Esophagus squamous epithelium (tissue), 5 donors: ENCODE measurements around the gene PKP3. TPM values are rescaled to one million over a fixed set of nuclear protein-coding genes. Genes with fewer than 3 reads are reported as not detected.

Source experiments
- DNase-seq: peaks from one replicate; lab custom pipeline; 2025; lab: John Stamatoyannopoulos, UW
- H3K27ac ChIP-seq, 4 donors: fragments of 200-600 bp; sonication (generic); one replicate each; pipeline ENCODE4 v1.5.1; 2016 to 2019; ENCODE audit warnings: mild to moderate bottlenecking in 1 of 4
- H3K27me3 ChIP-seq, 4 donors: fragments of 200-600 bp; sonication (generic); 1 replicate in 3 of 4; 2 replicates in 1 of 4; pipeline versions ENCODE4 v1.5.1 to v1.6.0; 2017 to 2021; ENCODE audit warnings: antibody characterized with exemption in 1 of 4
- H3K36me3 ChIP-seq, 3 donors: fragments of 200-600 bp; sonication (generic); one replicate each; pipeline ENCODE4 v1.5.1; 2016 to 2019
- H3K4me1 ChIP-seq, 3 donors: fragments of 200-600 bp; sonication (generic); one replicate each; pipeline ENCODE4 v1.5.1; 2017 to 2019
- H3K4me3 ChIP-seq, 4 donors: fragments of 200-600 bp; sonication (generic); 1 replicate in 3 of 4; 2 replicates in 1 of 4; pipeline ENCODE4 v1.5.1; 2016 to 2019; ENCODE audit warnings: mild to moderate bottlenecking in 2 of 4, moderate library complexity in 1 of 4
- H3K9me3 ChIP-seq, 3 donors: fragments of 200-600 bp; sonication (generic); one replicate each; pipeline ENCODE4 v1.5.1; 2016 to 2019
- POLR2A ChIP-seq, 4 donors: fragments of 450-650 bp; IDR thresholded peaks; one replicate each; pipeline ENCODE4 v1.6.1; 2017; ENCODE audit warnings: antibody characterized with exemption in 4 of 4, mild to moderate bottlenecking in 4 of 4, moderate library complexity in 3 of 4
- WGBS, 2 donors: methylation state at CpG; one replicate each; pipeline ENCODE4 v1.1.5; 2018; 5-methylcytosine and 5-hydroxymethylcytosine counted together
- intact Hi-C: fragments of 100-400 bp; cut with DNase I; formaldehyde crosslinking; loops from one replicate; pipeline ENCODE4 v1.15.0; 2022
- small RNA-seq, 4 donors: library from RNA; depleted of rRNA; stranded (forward); fragments of <200 nt; gene quantifications; one replicate each; pipeline ENCODE3, GENCODE V24; 2016
- total RNA-seq, 4 donors: library from RNA; depleted of rRNA; stranded (reverse); fragments of >200 nt; gene quantifications; one replicate each; pipeline ENCODE4 v1.1.0, GENCODE V29; 2016
- TF ChIP-seq, protein P1 (sequence below), 6 experiments: fragments of 450-650 bp in 4 of 6; fragments of 200-600 bp in 2 of 6; sonication (generic) in 2 of 6; IDR thresholded peaks; one replicate each; pipeline ENCODE4 v1.5.1; 2016 to 2019; ENCODE audit warnings: antibody characterized with exemption in 6 of 6, mild to moderate bottlenecking in 4 of 6, moderate library complexity in 4 of 6
- donor health status: DM: yes; HTN: yes; CAD: no.

PKP3 gene
- total RNA-seq, 4 donors from 2014 or later, result 314 to 1,016 (median 520) TPM

- no peak overlapping the region for H3K27ac ChIP-seq
Measured at GRCh38 chr11:454043-454442, 60.0 kb downstream of the PKP3 start.

More at GRCh38 chr11:454043-454442, 60.0 kb downstream of the PKP3 start:
- Histone ChIP-seq H3K4me3 (no peak overlapping the region), H3K36me3 (peaks cover 0 to 49% (median 0%) of the 10 kb centered on the region in 3 donors), H3K9me3 (no peaks in the 10 kb centered on the region), H3K4me1 (peaks cover 19 to 35% (median 21%) of the 10 kb centered on the region in 3 donors), H3K27me3 (no peaks in the 10 kb centered on the region)
- WGBS, 2 donors, result 84 to 92% methylated on average over 8 to 9 of the region's 9 CpGs
- no peak for DNase-seq
- intact Hi-C loops, result no loop called here
- TF ChIP-seq POLR2A (IDR thresholded peaks at IDR 0.05), result no peak
- TF ChIP-seq, protein P1, sequence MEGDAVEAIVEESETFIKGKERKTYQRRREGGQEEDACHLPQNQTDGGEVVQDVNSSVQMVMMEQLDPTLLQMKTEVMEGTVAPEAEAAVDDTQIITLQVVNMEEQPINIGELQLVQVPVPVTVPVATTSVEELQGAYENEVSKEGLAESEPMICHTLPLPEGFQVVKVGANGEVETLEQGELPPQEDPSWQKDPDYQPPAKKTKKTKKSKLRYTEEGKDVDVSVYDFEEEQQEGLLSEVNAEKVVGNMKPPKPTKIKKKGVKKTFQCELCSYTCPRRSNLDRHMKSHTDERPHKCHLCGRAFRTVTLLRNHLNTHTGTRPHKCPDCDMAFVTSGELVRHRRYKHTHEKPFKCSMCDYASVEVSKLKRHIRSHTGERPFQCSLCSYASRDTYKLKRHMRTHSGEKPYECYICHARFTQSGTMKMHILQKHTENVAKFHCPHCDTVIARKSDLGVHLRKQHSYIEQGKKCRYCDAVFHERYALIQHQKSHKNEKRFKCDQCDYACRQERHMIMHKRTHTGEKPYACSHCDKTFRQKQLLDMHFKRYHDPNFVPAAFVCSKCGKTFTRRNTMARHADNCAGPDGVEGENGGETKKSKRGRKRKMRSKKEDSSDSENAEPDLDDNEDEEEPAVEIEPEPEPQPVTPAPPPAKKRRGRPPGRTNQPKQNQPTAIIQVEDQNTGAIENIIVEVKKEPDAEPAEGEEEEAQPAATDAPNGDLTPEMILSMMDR (IDR thresholded peaks at IDR 0.05), result no peak

Small RNA genes lying within 50 kb of the gene (small RNA-seq; reads per million reads assigned to genes)
- 0 to 0.27 (median 0) reads per million in 4 donors for gene RN7SL838P

Other genes starting within 250 kb of the PKP3 start
- gene SCGB1C1, start 201.1 kb upstream of the PKP3 start, total RNA-seq, result not detected
- gene BET1L, start 186.8 kb upstream of the PKP3 start, total RNA-seq, result 10 to 100 TPM; 16.3 to 24.8 (median 17.1) TPM
- 10 to 100 TPM; 48.3 to 71.1 (median 60.2) TPM for gene RIC8A, start 186.5 kb upstream of the PKP3 start, total RNA-seq
- gene SIRT3, start 157.9 kb upstream of the PKP3 start, total RNA-seq, result 1 to 10 TPM; 2.5 to 8.3 (median 6.1) TPM
- 100 to 1,000 TPM in 2 of 4 donors, 10 to 100 TPM in 2; 46.4 to 116 (median 105) TPM for gene PSMD13, start 157.2 kb upstream of the PKP3 start, total RNA-seq
- gene NLRP6, start 115.8 kb upstream of the PKP3 start, total RNA-seq, result 1 to 10 TPM in 1 of 4 donors, under 1 TPM in 1, not detected in 2; 0.75 to 1.3 TPM
- gene PGGHG, start 105.1 kb upstream of the PKP3 start, total RNA-seq, result 10 to 100 TPM in 1 of 4 donors, 1 to 10 TPM in 3; 5.3 to 15.3 (median 5.9) TPM
- gene IFITM5, start 94.7 kb upstream of the PKP3 start, total RNA-seq, result not detected
- 10 to 100 TPM; 14.4 to 67.5 (median 50.3) TPM for gene IFITM2, start 86.4 kb upstream of the PKP3 start, total RNA-seq
- gene IFITM1, start 80.2 kb upstream of the PKP3 start, total RNA-seq, result 100 to 1,000 TPM in 1 of 4 donors, 10 to 100 TPM in 3; 26.3 to 133 (median 60.0) TPM
- gene IFITM3, start 73.3 kb upstream of the PKP3 start, total RNA-seq, result 100 to 1,000 TPM in 2 of 4 donors, 10 to 100 TPM in 2; 45.3 to 159 (median 113) TPM
- 1 to 10 TPM in 3 of 4 donors, under 1 TPM in 1; 0.97 to 7.9 (median 3.3) TPM for gene B4GALNT4, start 24.7 kb upstream of the PKP3 start, total RNA-seq
- gene SIGIRR, start 20.8 kb downstream of the PKP3 start, total RNA-seq, result 10 to 100 TPM; 15.5 to 35.1 (median 16.1) TPM
- 10 to 100 TPM; 11.0 to 22.1 (median 16.2) TPM for gene ANO9, start 47.8 kb downstream of the PKP3 start, total RNA-seq
- gene PTDSS2, start 56.1 kb downstream of the PKP3 start, total RNA-seq, result 10 to 100 TPM; 15.8 to 34.3 (median 22.8) TPM
- 100 to 1,000 TPM; 206 to 378 (median 222) TPM for gene RNH1, start 113.0 kb downstream of the PKP3 start, total RNA-seq
- 100 to 1,000 TPM in 2 of 4 donors, 10 to 100 TPM in 2; 56.7 to 106 (median 85.2) TPM for gene HRAS, start 141.4 kb downstream of the PKP3 start, total RNA-seq
- gene LRRC56, start 143.3 kb downstream of the PKP3 start, total RNA-seq, result 1 to 10 TPM in 2 of 4 donors, under 1 TPM in 2; 0.35 to 2.3 (median 1.2) TPM
- 1 to 10 TPM; 2.1 to 4.6 (median 3.8) TPM for gene LMNTD2, start 166.5 kb downstream of the PKP3 start, total RNA-seq
- 10 to 100 TPM; 35.7 to 54.0 (median 44.4) TPM for gene RASSF7, start 166.8 kb downstream of the PKP3 start, total RNA-seq
- gene PHRF1, start 182.3 kb downstream of the PKP3 start, total RNA-seq, result 10 to 100 TPM; 11.7 to 30.6 (median 24.2) TPM
- 10 to 100 TPM; 16.9 to 26.3 (median 20.2) TPM for gene IRF7, start 221.7 kb downstream of the PKP3 start, total RNA-seq
- not detected for gene CDHR5, start 230.7 kb downstream of the PKP3 start, total RNA-seq
- 1 to 10 TPM in 1 of 4 donors, not detected in 3; 5.3 TPM for gene SCT, start 233.0 kb downstream of the PKP3 start, total RNA-seq
- under 1 TPM in 1 of 4 donors, not detected in 3; 0.76 TPM for gene DRD4, start 243.1 kb downstream of the PKP3 start, total RNA-seq